Mucosa of descending colon (tissue), 3 donors: ENCODE data around the gene SULF2. TPM values are rescaled to one million over a fixed set of nuclear protein-coding genes. Genes with fewer than 3 reads are reported as not detected.

Source experiments
- ATAC-seq: fragments of 200-7000 bp; cut with Tn5 transposase; one replicate; pipeline ENCODE4 v1.9.1; 2020; ENCODE audit warnings: mild to moderate bottlenecking, moderate library complexity
- DNase-seq, 3 donors: peaks; one replicate each; pipeline ENCODE4 v3.0.0-alpha.2; 2020
- H3K36me3 ChIP-seq: fragments of 200-600 bp; one replicate; pipeline ENCODE4 v1.8.0; 2021; ENCODE audit warnings: low read depth, mild to moderate bottlenecking
- H3K4me1 ChIP-seq: fragments of 200-600 bp; one replicate; pipeline ENCODE4 v1.8.0; 2021; ENCODE audit warnings: low read depth, mild to moderate bottlenecking
- H3K4me3 ChIP-seq: fragments of 200-600 bp; one replicate; pipeline ENCODE4 v1.8.0; 2021; ENCODE audit warnings: mild to moderate bottlenecking
- H3K9me3 ChIP-seq: fragments of 200-600 bp; one replicate; pipeline ENCODE4 v1.8.0; 2021; ENCODE audit warnings: mild to moderate bottlenecking
- CTCF ChIP-seq: fragments of 200-600 bp; IDR thresholded peaks from one replicate; pipeline ENCODE4 v1.8.0; 2022; ENCODE audit warnings: antibody characterized with exemption, mild to moderate bottlenecking
- intact Hi-C, 2 donors: fragments of 100-400 bp; cut with DNase I in 1 of 2; cut with micrococcal nuclease in 1 of 2; formaldehyde crosslinking; loops; one replicate each; pipeline versions ENCODE4 v1.11.0 to v1.11.1; 2022; cut with DNase I, micrococcal nuclease
- total RNA-seq, 3 donors: library from RNA; stranded (reverse); fragmentation: NEBNext Ultra II Directional in 2 of 3; extraction: Animal tissue kit (Norgen Biotek cat#: 25700) in 2 of 3; gene quantifications; one replicate each; pipeline versions ENCODE4 v1.2.1 to v1.2.4, GENCODE V29; 2021 to 2023
- donor health status: DM: no; HTN: no; CAD: no; lungs with moderate emphysema.
- donor health status: DM: no; HTN: no; CAD: no.
- donor health status: DM: no; HTN: yes; CAD: no.

SULF2 gene
- total RNA-seq, 3 donors from 2014 or later = 102 to 181 (median 144) TPM

- no peak for TF ChIP-seq CTCF
- Histone ChIP-seq H3K4me3 (no peak overlapping the region), H3K36me3 (no peaks in the 10 kb centered on the region), H3K9me3 (no peaks in the 10 kb centered on the region), H3K4me1 (peaks cover 7% of the 10 kb centered on the region)
- intact Hi-C loops = no loop called here
- no peak for DNase-seq
- ATAC-seq = no peak
Measured at GRCh38 chr20:47765691-47766594, 19.3 kb downstream of the SULF2 start.

DNA sequence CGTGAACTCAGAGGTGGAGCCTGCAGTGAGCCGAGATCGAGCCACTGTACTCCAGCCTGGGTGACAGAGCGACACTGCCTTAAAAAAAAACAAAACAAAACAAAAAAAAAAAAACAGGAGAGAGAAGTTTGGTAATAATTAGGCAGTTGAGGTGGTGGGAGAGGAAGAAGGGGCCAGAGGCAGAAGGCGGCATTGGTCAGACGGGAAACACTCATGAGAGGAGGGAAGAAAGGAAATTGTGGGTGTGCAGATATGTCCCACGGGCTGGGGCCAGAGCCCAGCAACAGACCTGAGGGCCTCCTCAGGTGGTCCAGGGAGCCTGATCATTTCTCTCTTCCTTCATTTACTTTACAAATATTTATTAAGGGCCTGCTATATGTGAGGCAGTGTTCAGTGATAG is 20.0 kb downstream of the SULF2 start:
- ATAC-seq (no peak), DNase-seq (peak in 1 of 3 donors; percentile 8)
- no peak for TF ChIP-seq CTCF
- Histone ChIP-seq H3K4me3 (no peak overlapping the region), H3K4me1 (peaks cover 7% of the 10 kb centered on the region), H3K9me3 (no peaks in the 10 kb centered on the region), H3K36me3 (no peaks in the 10 kb centered on the region)
- intact Hi-C loops = no loop called here

DNA sequence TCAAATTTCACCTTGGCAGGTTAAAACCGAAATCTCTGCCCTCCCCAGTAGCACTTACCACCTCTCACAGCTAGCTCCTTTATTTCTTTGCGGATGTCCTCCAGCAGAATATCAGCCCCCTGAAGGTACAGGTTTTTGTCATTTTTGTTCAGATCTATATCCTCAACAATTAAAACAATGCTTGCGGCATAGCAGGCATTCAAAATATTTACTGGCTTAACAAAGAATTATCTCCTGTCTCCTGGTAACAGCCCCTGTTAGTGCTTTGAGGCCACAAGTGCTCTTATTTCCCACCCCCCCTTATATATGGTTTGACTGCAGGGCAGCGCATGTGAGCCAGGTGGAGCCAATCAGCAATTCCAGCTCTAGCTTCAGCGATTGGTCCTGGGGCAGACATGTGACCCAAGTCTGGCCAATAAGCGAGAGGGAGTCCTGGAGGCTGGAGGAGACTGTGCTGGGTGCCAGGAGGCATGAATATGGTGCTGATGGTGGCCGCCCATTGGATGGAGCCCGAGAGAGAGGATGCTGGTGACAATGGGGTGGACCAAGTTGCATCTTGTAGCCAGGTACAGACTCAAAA is 21.0 kb downstream of the SULF2 start:
- intact Hi-C loops = no loop called here
- no peak for TF ChIP-seq CTCF

DNA sequence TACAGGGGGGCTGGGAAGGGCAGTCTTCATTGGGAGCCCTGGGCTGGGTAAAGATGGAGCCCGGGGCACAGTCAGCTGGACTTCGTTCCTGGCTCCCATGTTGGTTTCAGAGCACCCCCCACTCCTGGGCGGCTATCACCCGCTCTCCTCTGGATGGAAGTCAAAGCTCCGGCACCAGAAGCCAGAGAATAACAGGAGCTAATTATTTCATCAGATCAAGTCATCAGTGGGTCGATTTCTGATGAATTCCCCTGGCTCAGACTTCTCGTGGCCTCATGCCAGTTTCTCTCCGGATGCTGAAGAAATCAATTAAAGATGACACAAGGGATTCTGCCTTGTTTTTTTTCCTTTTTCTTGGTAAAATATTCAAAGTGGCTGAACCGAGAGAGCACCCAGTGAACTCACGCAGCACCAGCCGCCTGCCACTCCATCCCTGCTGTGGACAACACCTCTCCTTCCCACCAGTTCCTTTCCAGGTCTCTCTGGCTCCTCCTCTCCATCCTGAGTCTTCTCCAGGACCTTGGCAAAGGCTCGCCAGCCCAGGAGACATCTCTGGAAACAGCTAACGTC is 22.5 kb downstream of the SULF2 start:
- DNase-seq (peak in 1 of 3 donors; percentile 16), ATAC-seq (no peak)
- intact Hi-C loops = no loop called here
- H3K9me3 ChIP-seq = no peaks in the 10 kb centered on the region
- no peak for TF ChIP-seq CTCF
- no peaks in the 10 kb centered on the region for H3K4me1 ChIP-seq
- no peak overlapping the region for H3K4me3 ChIP-seq
- no peaks in the 10 kb centered on the region for H3K36me3 ChIP-seq

More for the DNA sequence above, 21.0 kb downstream of the SULF2 start:
- DNase-seq (no peak), ATAC-seq (no peak)
- no peak overlapping the region for H3K4me3 ChIP-seq
- H3K9me3 ChIP-seq = no peaks in the 10 kb centered on the region
- H3K36me3 ChIP-seq = no peaks in the 10 kb centered on the region
- H3K4me1 ChIP-seq = peaks cover 7% of the 10 kb centered on the region

DNA sequence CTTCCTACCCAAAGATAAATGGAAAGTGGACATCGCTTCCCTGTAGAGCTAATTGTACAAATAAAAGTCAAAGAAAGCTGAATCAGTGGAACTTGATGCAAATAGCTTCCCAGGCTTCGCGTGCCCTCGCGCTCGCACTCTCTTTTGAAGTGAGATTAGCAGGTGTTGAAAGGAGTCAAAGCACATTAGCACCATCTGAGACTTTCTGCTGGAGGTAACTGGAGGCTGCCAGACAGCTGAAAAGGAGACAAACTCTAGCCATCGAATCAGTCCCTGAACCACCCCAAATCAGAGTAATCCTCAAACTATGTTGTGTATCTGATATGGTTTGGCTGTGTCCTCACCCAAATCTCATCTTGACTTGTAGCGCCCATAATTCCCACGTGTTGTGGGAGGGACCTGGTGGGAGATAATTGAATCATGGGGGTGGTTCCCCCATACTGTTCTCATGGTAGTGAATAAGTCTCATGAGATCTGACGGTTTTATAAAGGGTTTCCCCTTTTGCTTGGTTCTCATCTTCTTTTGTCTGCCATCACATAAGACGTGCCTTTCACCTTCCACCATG is 23.7 kb downstream of the SULF2 start:
- no peak for ATAC-seq
- H3K4me3 ChIP-seq = no peak overlapping the region
- intact Hi-C loops = no loop called here
- DNase-seq = peak in 1 of 3 donors; percentile 2
- H3K4me1 ChIP-seq = no peaks in the 10 kb centered on the region
- no peak for TF ChIP-seq CTCF
- no peaks in the 10 kb centered on the region for H3K9me3 ChIP-seq
- no peaks in the 10 kb centered on the region for H3K36me3 ChIP-seq
